HEK293 (cell line): Measurements from ENCODE around the gene FADS6.
A peak's percentile ranks its signal among the peaks of the same experiment; 100 is the strongest.

Source experiments
- CTCF ChIA-PET: fragments of 350-600 bp; formaldehyde crosslinking; extraction: SDS; loops from one replicate; lab custom pipeline; 2021; ENCODE audit warnings: antibody characterized with exemption; lab: Yijun Ruan, JAX
- POLR2A ChIA-PET: fragments of 300-600 bp; formaldehyde crosslinking; extraction: SDS; loops from one replicate; lab custom pipeline; 2020; ENCODE audit warnings: antibody characterized with exemption, inconsistent platforms; lab: Yijun Ruan, JAX
- H3K27ac ChIP-seq: fragments of 200-500 bp; sonication (Bioruptor generic); 2 replicates; pipeline ENCODE4 v1.5.1; 2014; ENCODE audit warnings: low read depth, low read length, control low read depth, inconsistent platforms; ENCODE audit errors: extremely low read depth
- H3K36me3 ChIP-seq, 2 experiments: fragments of 200-500 bp in 1 of 2; sonication (Bioruptor generic) in 1 of 2; 1 replicate in 1 of 2; 2 replicates in 1 of 2; pipeline ENCODE4 v1.5.1; 2014 to 2017; ENCODE audit warnings: inconsistent platforms in 2 of 2, low read length in 2 of 2; ENCODE audit not compliant: control insufficient read depth in 2 of 2, insufficient read depth in 1 of 2
- H3K4me1 ChIP-seq: fragments of 200-500 bp; sonication (Bioruptor generic); 2 replicates; pipeline ENCODE4 v1.5.1; 2014; ENCODE audit warnings: mild to moderate bottlenecking, low read length, inconsistent platforms; ENCODE audit not compliant: control insufficient read depth, insufficient read depth
- H3K4me3 ChIP-seq: 2 replicates; pipeline ENCODE4 v1.5.1; 2011; ENCODE audit warnings: low read depth, mild to moderate bottlenecking, control low read depth, low read length, moderate library complexity
- H3K9me3 ChIP-seq: fragments of 200-500 bp; sonication (Bioruptor generic); 2 replicates; pipeline ENCODE4 v1.5.1; 2014; ENCODE audit warnings: low read depth, low read length, inconsistent platforms; ENCODE audit not compliant: control insufficient read depth, insufficient read depth
- BCL11B ChIP-seq: fragments of 450-650 bp; formaldehyde crosslinking; IDR thresholded peaks from 2 replicates; pipeline ENCODE4 v1.5.1; 2016; ENCODE audit warnings: low read depth, missing biosample characterization, missing genetic modification characterization
- EGR2 ChIP-seq: fragments of 450-650 bp; formaldehyde crosslinking; IDR thresholded peaks from 2 replicates; pipeline ENCODE4 v1.5.1; 2016; ENCODE audit warnings: low read depth, missing biosample characterization, missing genetic modification characterization
- KLF9 ChIP-seq: fragments of 450-650 bp; formaldehyde crosslinking; IDR thresholded peaks from 2 replicates; pipeline ENCODE4 v1.5.1; 2016; ENCODE audit warnings: missing biosample characterization, missing genetic modification characterization, low read depth
- REST ChIP-seq: fragments of 450-650 bp; formaldehyde crosslinking; IDR thresholded peaks from 2 replicates; pipeline ENCODE4 v1.5.1; 2016; ENCODE audit warnings: missing biosample characterization, missing genetic modification characterization
- ZBTB17 ChIP-seq: fragments of 450-650 bp; formaldehyde crosslinking; IDR thresholded peaks from 2 replicates; pipeline ENCODE4 v1.5.1; 2016; ENCODE audit warnings: missing biosample characterization, missing genetic modification characterization
- ZIC2 ChIP-seq: fragments of 450-650 bp; formaldehyde crosslinking; IDR thresholded peaks from 2 replicates; pipeline ENCODE4 v1.5.1; 2016; ENCODE audit warnings: missing biosample characterization, missing genetic modification characterization
- ZNF311 ChIP-seq: fragments of 450-650 bp; formaldehyde crosslinking; IDR thresholded peaks from 2 replicates; pipeline ENCODE4 v1.5.1; 2017; ENCODE audit warnings: missing biosample characterization, missing genetic modification characterization, borderline replicate concordance
- ZNF398 ChIP-seq: fragments of 450-650 bp; formaldehyde crosslinking; IDR thresholded peaks from 2 replicates; pipeline ENCODE4 v1.5.1; 2017; ENCODE audit warnings: missing biosample characterization, missing genetic modification characterization
- ZNF404 ChIP-seq: fragments of 450-650 bp; formaldehyde crosslinking; IDR thresholded peaks from 2 replicates; pipeline ENCODE4 v1.5.1; 2017; ENCODE audit warnings: missing biosample characterization, missing genetic modification characterization
- ZNF501 ChIP-seq: fragments of 450-650 bp; formaldehyde crosslinking; IDR thresholded peaks from 2 replicates; pipeline ENCODE4 v1.5.1; 2016; ENCODE audit warnings: missing biosample characterization, missing genetic modification characterization
- ZNF610 ChIP-seq: fragments of 450-650 bp; formaldehyde crosslinking; IDR thresholded peaks from 2 replicates; pipeline ENCODE4 v1.5.1; 2016; ENCODE audit warnings: missing biosample characterization, missing genetic modification characterization, borderline replicate concordance
- ZNF639 ChIP-seq: fragments of 450-650 bp; formaldehyde crosslinking; IDR thresholded peaks from 2 replicates; pipeline ENCODE4 v1.5.1; 2016; ENCODE audit warnings: missing biosample characterization, missing genetic modification characterization
- ZNF664 ChIP-seq: fragments of 450-650 bp; formaldehyde crosslinking; IDR thresholded peaks from 2 replicates; pipeline ENCODE4 v1.5.1; 2016; ENCODE audit warnings: missing biosample characterization, missing genetic modification characterization
- ZNF707 ChIP-seq: fragments of 450-650 bp; formaldehyde crosslinking; IDR thresholded peaks from 2 replicates; pipeline ENCODE4 v1.5.1; 2016; ENCODE audit warnings: missing biosample characterization, missing genetic modification characterization
- TF ChIP-seq, protein P1 (sequence below): fragments of 450-650 bp; formaldehyde crosslinking; conservative IDR thresholded peaks from 2 replicates; pipeline ENCODE4 v1.5.1; 2016; ENCODE audit warnings: low read depth, missing biosample characterization, missing genetic modification characterization
- TF ChIP-seq, protein P2 (sequence below): fragments of 450-650 bp; formaldehyde crosslinking; IDR thresholded peaks from 2 replicates; pipeline ENCODE4 v1.5.1; 2017; ENCODE audit warnings: missing biosample characterization, missing genetic modification characterization
- TF ChIP-seq, protein P3 (sequence below): sonication (generic); formaldehyde crosslinking; IDR thresholded peaks from 2 replicates; pipeline ENCODE4 v1.8.1; 2022; ENCODE audit warnings: mild to moderate bottlenecking, moderate library complexity, missing genetic modification reagents
- TF ChIP-seq, protein P4 (sequence below): fragments of 450-650 bp; formaldehyde crosslinking; IDR thresholded peaks from 2 replicates; pipeline ENCODE4 v1.5.1; 2016; ENCODE audit warnings: missing biosample characterization, missing genetic modification characterization

Gene FADS6

GRCh38 chr17:74843352-74843627 is 50.1 kb downstream of the FADS6 start:
- TF ChIP-seq ZNF311 (tag by site-specific recombination), result no peak
- TF ChIP-seq ZNF707, result no peak
- no peak for TF ChIP-seq ZNF404
- TF ChIP-seq, protein P1, sequence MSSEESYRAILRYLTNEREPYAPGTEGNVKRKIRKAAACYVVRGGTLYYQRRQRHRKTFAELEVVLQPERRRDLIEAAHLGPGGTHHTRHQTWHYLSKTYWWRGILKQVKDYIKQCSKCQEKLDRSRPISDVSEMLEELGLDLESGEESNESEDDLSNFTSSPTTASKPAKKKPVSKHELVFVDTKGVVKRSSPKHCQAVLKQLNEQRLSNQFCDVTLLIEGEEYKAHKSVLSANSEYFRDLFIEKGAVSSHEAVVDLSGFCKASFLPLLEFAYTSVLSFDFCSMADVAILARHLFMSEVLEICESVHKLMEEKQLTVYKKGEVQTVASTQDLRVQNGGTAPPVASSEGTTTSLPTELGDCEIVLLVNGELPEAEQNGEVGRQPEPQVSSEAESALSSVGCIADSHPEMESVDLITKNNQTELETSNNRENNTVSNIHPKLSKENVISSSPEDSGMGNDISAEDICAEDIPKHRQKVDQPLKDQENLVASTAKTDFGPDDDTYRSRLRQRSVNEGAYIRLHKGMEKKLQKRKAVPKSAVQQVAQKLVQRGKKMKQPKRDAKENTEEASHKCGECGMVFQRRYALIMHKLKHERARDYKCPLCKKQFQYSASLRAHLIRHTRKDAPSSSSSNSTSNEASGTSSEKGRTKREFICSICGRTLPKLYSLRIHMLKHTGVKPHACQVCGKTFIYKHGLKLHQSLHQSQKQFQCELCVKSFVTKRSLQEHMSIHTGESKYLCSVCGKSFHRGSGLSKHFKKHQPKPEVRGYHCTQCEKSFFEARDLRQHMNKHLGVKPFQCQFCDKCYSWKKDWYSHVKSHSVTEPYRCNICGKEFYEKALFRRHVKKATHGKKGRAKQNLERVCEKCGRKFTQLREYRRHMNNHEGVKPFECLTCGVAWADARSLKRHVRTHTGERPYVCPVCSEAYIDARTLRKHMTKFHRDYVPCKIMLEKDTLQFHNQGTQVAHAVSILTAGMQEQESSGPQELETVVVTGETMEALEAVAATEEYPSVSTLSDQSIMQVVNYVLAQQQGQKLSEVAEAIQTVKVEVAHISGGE (tag by site-specific recombination), result no peak
- no peak for TF ChIP-seq ZNF610 (tag by site-specific recombination)
- TF ChIP-seq, protein P2, sequence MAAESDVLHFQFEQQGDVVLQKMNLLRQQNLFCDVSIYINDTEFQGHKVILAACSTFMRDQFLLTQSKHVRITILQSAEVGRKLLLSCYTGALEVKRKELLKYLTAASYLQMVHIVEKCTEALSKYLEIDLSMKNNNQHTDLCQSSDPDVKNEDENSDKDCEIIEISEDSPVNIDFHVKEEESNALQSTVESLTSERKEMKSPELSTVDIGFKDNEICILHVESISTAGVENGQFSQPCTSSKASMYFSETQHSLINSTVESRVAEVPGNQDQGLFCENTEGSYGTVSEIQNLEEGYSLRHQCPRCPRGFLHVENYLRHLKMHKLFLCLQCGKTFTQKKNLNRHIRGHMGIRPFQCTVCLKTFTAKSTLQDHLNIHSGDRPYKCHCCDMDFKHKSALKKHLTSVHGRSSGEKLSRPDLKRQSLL (tag by site-specific recombination), result no peak
- Histone ChIP-seq H3K4me1 (0 out of 2 replicates have a peak, but pooled peaks cover 3% of the 10 kb centered on the region), H3K27ac (no peak overlapping the region), H3K9me3 (no peaks in the 10 kb centered on the region), H3K36me3 (peaks cover 0 to 2% of the 10 kb centered on the region in 2 experiments; a peak in 1 of 3 replicates), H3K4me3 (no peak overlapping the region)
- ChIA-PET POLR2A (interaction anchor here (0.6 to 1.8 kb wide), 8 partner anchors 9 to 94 kb away, joined by 3 to 15 read pairs (median 4); partner anchors contain the start of genes FDXR and NAT9), CTCF (interaction anchor here (0.6 to 19.0 kb wide), 18 partner anchors 8 to 500 kb away, joined by 3 to 239 read pairs (median 6); partner anchors contain the start of gene GRIN2C)

DNA sequence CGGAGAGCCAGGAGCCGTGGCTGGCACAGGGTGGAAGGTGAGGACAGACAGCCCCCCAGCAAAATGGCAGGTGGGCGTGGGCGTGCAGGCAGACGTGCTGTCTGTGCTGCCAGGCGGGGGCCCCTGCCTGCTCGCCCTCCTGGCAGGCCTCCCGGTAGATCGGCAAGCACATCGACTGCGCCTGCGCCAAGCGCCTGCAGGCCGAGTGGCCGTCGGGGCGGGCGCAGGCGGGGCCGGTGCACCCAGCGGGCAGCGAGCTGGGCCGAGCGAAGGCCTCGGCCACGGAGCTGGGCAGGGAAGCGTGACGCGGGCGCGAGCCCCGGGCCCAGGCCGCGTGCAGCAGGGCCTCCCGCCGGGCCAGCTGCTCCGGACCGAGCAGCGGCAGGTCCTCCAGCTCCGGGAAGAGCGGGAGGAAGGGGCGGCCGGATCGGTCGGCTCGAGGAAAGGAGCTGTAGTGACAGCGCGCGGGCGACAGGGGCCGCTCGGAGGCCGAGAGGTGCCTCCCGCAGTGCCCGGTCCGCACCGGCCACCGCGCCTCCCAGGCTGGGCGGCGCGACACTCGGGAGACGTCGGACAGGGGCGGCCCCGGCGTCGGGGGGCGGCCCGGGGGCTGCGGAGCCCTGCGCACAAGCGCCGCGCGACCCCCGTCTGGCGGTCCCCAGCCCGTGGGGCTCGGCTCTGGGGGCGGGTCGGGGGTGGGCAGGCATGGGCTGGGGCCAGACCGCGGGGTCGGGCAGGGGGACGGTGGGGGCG is 50.7 kb downstream of the FADS6 start:
- Histone ChIP-seq H3K4me3 (peak overlapping the region; percentile 27), H3K36me3 (peaks cover 0 to 2% of the 10 kb centered on the region in 2 experiments; a peak in 1 of 3 replicates), H3K27ac (peak overlapping the region; percentile 46; the same call in 1 of the 2 replicates), H3K4me1 (0 out of 2 replicates have a peak, but pooled peaks cover 3% of the 10 kb centered on the region), H3K9me3 (no peaks in the 10 kb centered on the region)
- ChIA-PET POLR2A (interaction anchor here (0.6 to 1.8 kb wide), 9 partner anchors 10 to 284 kb away, joined by 3 to 15 read pairs (median 5); partner anchors contain the start of genes FDXR and NAT9), CTCF (interaction anchor here (0.6 to 19.0 kb wide), 20 partner anchors 8 to 522 kb away, joined by 3 to 239 read pairs (median 5); partner anchors contain the start of gene GRIN2C)
- TF ChIP-seq ZNF501 (tag by site-specific recombination) (no peak), BCL11B (tag by site-specific recombination) (no peak), ZIC2 (peak; percentile 19), ZNF398 (tag by site-specific recombination) (peak; percentile 31; the same call in 1 of the 2 replicates), KLF9 (tag by site-specific recombination) (0 out of 2 replicates have a peak, but pooled peaks have one; percentile 63), EGR2 (tag by site-specific recombination) (0 out of 2 replicates have a peak, but pooled peaks have one; percentile 26), ZNF639 (tag by site-specific recombination) (no peak), ZNF664 (no peak), ZBTB17 (tag by site-specific recombination) (peak; percentile 89), REST (tag by site-specific recombination) (no peak)
- TF ChIP-seq, protein P3, sequence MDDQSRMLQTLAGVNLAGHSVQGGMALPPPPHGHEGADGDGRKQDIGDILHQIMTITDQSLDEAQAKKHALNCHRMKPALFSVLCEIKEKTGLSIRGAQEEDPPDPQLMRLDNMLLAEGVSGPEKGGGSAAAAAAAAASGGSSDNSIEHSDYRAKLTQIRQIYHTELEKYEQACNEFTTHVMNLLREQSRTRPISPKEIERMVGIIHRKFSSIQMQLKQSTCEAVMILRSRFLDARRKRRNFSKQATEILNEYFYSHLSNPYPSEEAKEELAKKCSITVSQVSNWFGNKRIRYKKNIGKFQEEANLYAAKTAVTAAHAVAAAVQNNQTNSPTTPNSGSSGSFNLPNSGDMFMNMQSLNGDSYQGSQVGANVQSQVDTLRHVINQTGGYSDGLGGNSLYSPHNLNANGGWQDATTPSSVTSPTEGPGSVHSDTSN (CRISPR knock-in tag), result no peak
- TF ChIP-seq, protein P4, sequence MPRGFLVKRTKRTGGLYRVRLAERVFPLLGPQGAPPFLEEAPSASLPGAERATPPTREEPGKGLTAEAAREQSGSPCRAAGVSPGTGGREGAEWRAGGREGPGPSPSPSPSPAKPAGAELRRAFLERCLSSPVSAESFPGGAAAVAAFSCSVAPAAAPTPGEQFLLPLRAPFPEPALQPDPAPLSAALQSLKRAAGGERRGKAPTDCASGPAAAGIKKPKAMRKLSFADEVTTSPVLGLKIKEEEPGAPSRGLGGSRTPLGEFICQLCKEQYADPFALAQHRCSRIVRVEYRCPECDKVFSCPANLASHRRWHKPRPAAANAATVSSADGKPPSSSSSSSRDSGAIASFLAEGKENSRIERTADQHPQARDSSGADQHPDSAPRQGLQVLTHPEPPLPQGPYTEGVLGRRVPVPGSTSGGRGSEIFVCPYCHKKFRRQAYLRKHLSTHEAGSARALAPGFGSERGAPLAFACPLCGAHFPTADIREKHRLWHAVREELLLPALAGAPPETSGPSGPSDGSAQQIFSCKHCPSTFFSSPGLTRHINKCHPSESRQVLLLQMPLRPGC (tag by site-specific recombination), result no peak
